NCI-H524 treated with DMSO at 0.1 percent for 48 hours (cell line): ENCODE data around the gene CORO2B.

Experiments
- DNase-seq: peaks from one replicate; lab custom pipeline; 2025; lab: John Stamatoyannopoulos, UW

The CORO2B gene

GRCh38 chr15:68592054-68592453 is 13.3 kb downstream of the CORO2B start:
- no peak for DNase-seq

DNA sequence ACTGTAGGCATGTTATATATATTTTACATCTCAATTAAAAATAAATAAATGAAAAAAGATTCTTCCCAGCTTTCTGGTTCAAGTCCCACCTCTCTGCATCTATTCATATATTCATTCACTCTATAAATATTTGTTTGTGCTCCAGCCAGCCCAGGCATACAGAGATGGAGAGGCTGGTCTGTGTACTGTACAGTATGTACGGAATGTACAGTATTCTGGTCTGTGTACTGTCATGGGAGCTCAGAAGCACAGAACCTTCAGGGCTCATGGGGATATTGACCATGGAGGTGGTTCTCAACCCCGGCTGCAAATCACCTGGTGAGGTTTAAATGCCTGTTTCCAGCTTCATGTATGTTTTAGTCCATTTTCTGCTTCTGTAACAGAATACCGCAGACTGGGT is 13.8 kb downstream of the CORO2B start:
- DNase-seq: no peak

- no peak for DNase-seq
Observed at GRCh38 chr15:68593341-68593740, 14.5 kb downstream of the CORO2B start.

DNA sequence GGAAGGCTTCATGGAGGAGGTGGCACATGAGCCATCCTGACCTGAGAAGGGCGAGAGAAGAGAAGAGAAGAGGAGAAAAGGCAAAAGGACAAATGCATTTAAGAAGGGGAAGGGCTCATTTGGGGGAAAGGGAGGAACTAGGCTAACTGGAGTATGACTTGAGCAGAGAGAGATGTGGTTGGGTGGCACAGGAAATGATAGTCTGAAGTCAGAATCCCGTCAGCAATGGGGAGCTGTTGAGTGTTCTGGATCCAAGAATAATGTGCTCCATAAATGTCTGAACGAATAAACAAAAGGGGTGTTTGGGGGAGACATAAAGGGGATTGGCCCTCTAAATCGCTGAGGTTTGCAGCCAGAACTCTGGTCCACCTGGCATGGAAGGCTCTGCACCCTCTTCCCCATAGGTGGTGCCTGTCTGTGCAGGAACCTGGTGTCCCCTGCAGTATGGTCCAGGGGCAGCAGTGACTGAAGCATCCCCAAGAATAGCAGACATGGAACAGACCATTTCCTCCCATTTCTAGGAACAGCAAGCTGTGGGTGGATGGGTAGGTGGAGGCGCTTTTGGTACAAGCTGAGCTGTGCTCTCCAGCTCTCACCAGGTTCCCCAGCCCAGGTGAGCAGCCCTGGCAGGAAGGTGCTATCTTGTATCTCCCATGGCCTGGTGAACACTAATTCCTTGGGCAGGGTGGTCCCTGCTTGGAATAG is 15.2 kb downstream of the CORO2B start:
- DNase-seq: no peak

- DNase-seq: no peak
Observed at GRCh38 chr15:68594533-68595259, 15.9 kb downstream of the CORO2B start.

- no peak for DNase-seq
Observed at GRCh38 chr15:68595260-68595564, 16.4 kb downstream of the CORO2B start.

DNA sequence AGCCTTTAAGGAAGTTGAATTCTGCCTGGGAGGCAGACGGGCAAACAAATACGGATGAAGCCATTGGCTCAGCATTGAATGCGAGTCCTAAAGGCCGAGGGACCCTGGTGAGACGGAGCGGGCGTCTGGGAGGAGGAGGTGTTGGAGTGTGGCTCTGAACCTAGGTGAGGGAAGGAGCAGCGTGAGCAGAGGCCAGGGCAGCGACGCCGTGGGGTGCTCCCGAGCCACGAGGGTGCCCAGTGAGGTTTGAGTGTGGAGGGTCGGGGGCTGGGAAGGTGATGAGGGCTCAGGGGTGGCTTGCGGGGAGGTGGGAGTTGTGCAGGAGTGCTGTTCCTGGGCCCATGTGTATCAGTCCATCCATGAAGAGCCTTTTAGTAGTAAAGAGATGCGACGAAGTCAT is 17.0 kb downstream of the CORO2B start:
- DNase-seq: no peak

DNA sequence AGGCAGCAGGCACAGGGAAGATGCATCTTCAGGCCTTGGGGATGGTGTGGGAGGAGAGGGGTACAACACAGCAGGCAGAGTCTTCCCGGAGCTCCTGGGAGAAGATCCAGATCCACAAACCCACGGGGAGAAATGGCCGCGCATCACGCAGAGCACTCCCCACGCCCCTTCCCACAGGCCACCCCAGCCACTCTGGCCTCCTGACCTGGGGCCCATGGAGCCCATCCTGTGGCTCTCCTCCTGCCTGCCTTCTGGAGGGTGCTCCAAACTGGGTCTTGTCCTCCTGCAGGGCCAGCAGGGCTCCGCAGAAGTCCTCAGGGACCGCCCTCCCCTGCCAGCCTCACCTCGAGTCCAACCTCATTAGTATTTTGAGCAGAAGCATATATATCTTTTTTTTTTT is 17.9 kb downstream of the CORO2B start:
- DNase-seq: no peak

DNA sequence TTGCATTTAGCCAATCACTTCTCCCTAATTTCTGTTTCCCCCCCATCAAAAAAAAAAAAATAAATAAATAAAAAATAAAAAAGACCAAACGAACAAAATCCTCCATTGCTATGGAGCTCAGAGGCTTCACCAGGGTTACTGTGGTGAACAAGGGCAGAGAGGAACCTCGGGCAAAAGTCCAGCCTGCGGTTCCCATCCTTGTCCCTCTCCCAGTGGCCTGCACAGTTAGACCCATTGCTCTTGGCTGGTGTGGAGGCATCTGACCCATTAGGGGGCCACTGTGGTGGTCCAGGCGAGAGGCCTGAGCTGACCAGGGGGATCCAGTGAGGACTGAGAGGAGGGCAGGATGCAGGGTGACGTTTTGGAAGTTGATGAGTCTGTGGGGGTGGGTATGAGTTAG is 18.8 kb downstream of the CORO2B start:
- no peak for DNase-seq

GRCh38 chr15:68598171-68599152 is 19.7 kb downstream of the CORO2B start:
- no peak for DNase-seq

GRCh38 chr15:68599153-68599545 is 20.4 kb downstream of the CORO2B start:
- DNase-seq: no peak

DNA sequence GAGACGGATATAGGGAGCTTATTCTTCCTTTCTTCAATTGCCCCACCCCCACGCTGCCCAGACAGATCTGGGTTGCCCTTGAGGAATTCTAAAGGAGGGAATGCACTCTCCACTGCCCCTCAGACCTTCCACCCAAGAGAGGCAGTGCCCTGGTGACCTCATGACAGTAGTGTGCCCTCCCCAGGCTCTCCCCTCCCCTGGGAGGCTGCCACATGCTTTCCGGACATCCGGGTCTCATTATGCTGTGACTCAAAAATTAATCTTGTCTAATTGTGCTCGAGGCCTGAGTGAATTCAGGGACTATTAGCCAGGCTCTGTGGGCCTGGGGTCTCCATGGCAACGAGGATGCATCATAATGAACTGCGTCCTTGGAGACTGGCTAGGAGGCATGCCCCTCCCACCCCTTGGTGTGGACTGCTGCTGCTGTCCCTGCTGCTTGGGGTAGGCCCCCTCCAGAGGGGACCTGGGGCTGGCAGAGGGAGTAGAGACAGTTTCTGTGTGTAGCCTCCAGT is 20.8 kb downstream of the CORO2B start:
- DNase-seq: peak; percentile 91

GRCh38 chr15:68601206-68602197 is 22.7 kb downstream of the CORO2B start:
- peak; percentile 57 for DNase-seq

DNA sequence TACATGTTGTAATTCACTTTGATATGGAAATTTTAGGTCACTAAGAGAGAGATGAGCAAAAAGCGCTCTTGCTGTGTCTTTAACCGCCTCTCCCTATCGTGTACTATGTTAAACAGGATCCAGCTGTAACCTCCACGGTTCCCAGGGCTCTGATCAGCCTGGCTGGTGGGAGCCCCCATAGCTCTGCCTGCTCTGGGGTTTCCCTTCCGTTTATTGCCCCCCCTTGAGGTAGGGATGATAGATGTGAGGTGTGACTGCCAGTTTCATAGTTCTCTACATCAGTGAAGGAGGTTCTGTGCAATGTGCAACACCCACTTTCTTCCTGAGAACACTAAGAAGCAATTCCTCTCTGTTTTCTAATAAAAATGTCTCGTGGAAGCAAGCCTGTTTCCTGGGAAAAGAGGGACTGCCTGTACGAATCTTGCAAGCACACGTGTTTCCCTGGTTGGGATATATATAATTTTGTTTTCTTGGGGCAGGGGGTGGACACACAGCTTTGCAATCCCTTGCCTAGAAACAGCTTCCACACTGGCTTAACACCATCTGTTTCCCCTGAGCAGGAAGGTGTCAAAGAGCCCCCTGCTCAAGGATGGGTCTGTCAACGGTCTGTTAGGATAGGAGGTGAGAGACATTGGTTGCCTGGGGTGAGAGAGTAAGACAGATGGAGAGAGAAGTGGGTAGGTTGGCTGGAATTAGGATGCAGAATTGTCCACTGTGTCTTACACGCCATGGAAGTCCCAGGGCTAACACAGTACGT is 23.8 kb downstream of the CORO2B start:
- peak; percentile 90 for DNase-seq

GRCh38 chr15:68603216-68603595 is 24.4 kb downstream of the CORO2B start:
- DNase-seq: no peak

DNA sequence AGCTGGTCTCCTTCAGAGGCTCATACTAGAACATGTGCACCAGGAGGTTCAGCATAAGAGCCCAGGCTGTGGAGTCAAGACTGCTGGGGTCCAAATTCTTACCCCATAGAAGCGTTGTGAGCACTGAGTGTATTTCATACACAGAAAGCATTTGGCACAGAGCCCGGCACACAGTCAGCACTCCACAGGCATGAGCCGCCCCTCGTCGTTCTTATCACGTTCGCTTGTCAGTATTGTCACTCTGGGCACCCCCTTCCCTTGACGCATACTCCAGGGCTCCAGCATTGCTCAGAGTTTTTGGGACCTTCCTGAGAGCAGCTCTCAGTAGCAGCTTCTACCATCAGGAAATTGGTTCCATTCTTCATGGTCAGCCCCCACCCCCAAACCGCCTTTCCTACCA is 25.2 kb downstream of the CORO2B start:
- no peak for DNase-seq

GRCh38 chr15:68604840-68605478 is 26.2 kb downstream of the CORO2B start:
- peak; percentile 89 for DNase-seq

- no peak for DNase-seq
Observed at GRCh38 chr15:68606375-68606774, 27.6 kb downstream of the CORO2B start.

GRCh38 chr15:68608206-68608843 is 29.5 kb downstream of the CORO2B start:
- DNase-seq: no peak

DNA sequence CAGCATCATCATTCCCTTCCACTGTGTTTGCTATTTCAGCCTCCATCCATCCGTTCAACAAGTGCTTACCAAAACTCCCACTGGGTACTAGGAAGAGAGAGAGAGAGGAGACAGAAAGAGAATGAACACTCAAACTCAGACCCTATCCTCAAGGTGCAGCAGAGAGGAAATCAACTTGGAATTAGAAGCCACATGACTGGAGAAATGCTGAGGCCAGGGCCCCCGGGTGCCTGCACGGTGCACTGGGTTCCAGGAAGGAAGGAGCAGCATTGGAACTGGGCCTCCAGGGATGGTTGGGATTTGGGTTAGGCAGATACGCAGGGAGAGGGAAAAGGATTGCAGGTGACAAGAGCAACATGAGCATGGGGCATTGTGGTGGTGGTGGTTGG is 30.0 kb downstream of the CORO2B start:
- no peak for DNase-seq
